Adipocyte (in vitro differentiated cells): Measurements from ENCODE around the gene PKNOX2.
A peak's percentile ranks its signal among the peaks of the same experiment; 100 is the strongest.

Experiments used
- DNase-seq: peaks from one replicate; pipeline ENCODE4 v3.0.0-alpha.2; 2015; ENCODE audit warnings: low read depth
- H3K27me3 ChIP-seq: replicated peaks from 2 replicates; pipeline ENCODE4 v1.7.0; 2013; ENCODE audit warnings: mild to moderate bottlenecking, low read length, moderate library complexity; ENCODE audit not compliant: control insufficient read depth, insufficient read depth
- H3K36me3 ChIP-seq: 2 replicates; pipeline ENCODE4 v1.7.0; 2013; ENCODE audit warnings: low read length, mild to moderate bottlenecking, moderate library complexity; ENCODE audit not compliant: control insufficient read depth, insufficient read depth, severe bottlenecking
- H3K4me1 ChIP-seq: 2 replicates; pipeline ENCODE4 v1.7.0; 2013; ENCODE audit warnings: mild to moderate bottlenecking, low read length, moderate library complexity; ENCODE audit not compliant: control insufficient read depth, insufficient read depth
- H3K4me3 ChIP-seq: 2 replicates; pipeline ENCODE4 v1.7.0; 2013; ENCODE audit warnings: mild to moderate bottlenecking, low read length, moderate library complexity
- H3K9ac ChIP-seq: 2 replicates; pipeline ENCODE4 v1.7.0; 2013; ENCODE audit warnings: mild to moderate bottlenecking, low read length, moderate library complexity
- H3K9me3 ChIP-seq: 2 replicates; pipeline ENCODE4 v1.7.0; 2013; ENCODE audit warnings: mild to moderate bottlenecking, low read length, moderate library complexity; ENCODE audit not compliant: control insufficient read depth

Gene PKNOX2

DNA sequence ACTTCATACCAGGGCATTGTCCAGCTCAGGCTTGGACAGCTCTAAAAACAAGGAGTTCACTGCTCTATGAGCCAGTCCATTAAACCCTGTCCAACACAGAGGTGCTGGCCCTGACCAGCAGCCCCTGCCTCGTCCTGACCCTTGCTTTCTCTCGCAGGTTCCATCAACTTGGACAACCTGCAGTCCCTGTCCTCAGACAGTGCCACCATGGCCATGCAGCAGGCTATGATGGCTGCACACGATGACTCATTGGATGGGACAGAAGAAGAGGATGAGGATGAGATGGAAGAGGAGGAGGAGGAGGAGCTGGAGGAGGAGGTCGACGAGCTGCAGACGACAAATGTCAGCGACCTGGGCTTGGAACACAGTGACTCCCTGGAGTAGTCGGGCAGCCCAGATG is 266.5 kb downstream of the PKNOX2 start:
- no peaks in the 10 kb centered on the region for H3K36me3 ChIP-seq
- no peaks in the 10 kb centered on the region for H3K9me3 ChIP-seq
- H3K4me1 ChIP-seq = peaks cover 4% of the 10 kb centered on the region
- H3K27me3 ChIP-seq = no peaks in the 10 kb centered on the region
- H3K4me3 ChIP-seq = no peak overlapping the region
- H3K9ac ChIP-seq = no peak overlapping the region
- no peak for DNase-seq

DNA sequence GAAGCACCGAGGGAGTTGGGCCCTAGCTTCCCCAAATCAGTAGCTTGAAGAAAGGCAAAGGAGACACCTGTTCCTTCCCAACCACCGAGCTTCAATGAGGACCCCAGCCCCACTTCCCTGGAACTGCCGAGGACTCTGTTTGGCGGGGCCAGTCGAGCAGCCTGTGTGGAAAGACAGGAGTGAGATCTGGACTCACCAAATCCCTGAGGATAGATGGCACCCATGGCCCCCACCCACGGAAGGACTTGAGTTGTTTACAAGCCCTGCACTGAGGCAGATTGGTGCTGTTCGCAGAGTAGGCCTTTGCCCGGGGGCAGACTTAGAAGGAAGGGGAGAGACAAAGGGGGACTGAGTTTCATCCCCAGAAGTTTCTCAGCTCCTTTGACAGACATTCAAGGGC is 266.9 kb downstream of the PKNOX2 start:
- Histone ChIP-seq H3K27me3 (no peaks in the 10 kb centered on the region), H3K9ac (no peak overlapping the region), H3K9me3 (no peaks in the 10 kb centered on the region), H3K4me3 (no peak overlapping the region), H3K4me1 (peaks cover 4% of the 10 kb centered on the region), H3K36me3 (no peaks in the 10 kb centered on the region)
- no peak for DNase-seq

DNA sequence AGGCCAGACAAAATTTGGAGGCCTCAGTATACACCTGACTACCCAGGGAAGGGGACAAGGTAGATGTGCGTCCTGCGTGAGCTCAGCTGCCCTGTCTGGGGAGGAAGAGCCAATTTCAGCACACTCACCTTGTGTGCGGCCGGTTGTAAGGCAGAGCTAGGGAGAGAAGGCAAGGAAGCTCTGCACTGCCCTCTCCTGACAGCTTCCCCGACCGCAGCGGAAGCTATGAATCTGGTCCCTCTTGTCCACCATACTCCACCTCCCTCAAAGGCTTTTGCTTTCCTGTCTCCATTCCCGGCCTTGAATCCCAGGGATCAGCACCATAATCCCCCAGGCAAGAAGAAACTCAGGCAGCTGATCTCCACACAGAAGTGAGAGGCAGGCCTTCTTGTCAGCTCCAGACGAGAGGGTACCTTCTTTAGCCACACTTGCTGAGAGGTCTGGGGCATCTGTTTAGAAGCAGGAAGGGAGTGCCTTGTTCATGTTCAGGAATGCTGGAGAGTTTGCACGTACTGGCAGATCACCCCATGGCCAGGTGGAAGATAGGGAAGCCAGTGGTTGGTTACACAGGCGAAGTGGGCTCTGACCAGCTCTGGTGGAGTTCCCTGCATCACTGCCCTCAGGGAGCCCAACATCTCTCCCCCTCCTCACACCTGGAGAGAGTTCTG is 269.0 kb downstream of the PKNOX2 start:
- peak; percentile 73 for DNase-seq
- Histone ChIP-seq H3K9me3 (no peaks in the 10 kb centered on the region), H3K36me3 (no peaks in the 10 kb centered on the region), H3K4me1 (peaks cover 4% of the 10 kb centered on the region), H3K4me3 (no peak overlapping the region), H3K9ac (no peak overlapping the region), H3K27me3 (no peaks in the 10 kb centered on the region)

DNA sequence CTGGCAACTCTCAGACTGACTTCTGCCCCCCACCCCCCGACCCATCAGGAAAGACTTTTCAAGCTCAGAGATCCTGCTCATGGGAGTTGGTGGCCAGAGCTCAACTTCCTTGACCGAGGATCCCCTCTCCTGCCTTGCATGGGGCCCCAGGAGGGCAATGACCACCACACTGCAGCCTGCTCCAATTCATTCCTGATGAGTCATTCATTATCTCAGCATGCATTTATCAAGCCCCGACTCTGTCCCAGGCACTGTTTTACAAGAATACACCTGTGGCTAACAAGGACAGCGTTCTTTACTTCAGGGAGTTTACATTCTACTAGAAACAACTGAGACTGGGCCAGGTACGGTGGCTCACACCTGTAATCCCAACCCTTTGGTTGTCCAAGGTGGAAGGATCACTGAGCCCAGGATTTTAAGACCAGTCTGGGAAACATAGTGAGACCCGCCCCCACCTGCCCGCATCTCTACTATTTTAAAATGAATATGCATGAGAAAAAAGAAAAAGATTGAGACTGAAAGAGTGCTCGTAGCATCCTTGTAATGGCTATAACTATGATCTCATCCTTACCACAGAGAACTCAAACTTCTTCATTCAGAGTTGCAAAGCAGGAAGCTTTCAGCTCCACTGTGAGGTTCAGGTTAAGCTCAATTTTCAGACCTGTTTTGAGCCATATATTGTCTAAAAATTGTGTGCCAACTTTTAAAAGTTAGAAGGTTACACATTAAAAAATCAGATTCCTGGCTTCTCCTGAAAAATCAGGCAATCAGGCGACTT is 271.1 kb downstream of the PKNOX2 start:
- peaks cover 4% of the 10 kb centered on the region for H3K4me1 ChIP-seq
- no peaks in the 10 kb centered on the region for H3K36me3 ChIP-seq
- no peak for DNase-seq
- no peaks in the 10 kb centered on the region for H3K9me3 ChIP-seq
- H3K9ac ChIP-seq = no peak overlapping the region
- H3K4me3 ChIP-seq = no peak overlapping the region
- H3K27me3 ChIP-seq = no peaks in the 10 kb centered on the region

DNA sequence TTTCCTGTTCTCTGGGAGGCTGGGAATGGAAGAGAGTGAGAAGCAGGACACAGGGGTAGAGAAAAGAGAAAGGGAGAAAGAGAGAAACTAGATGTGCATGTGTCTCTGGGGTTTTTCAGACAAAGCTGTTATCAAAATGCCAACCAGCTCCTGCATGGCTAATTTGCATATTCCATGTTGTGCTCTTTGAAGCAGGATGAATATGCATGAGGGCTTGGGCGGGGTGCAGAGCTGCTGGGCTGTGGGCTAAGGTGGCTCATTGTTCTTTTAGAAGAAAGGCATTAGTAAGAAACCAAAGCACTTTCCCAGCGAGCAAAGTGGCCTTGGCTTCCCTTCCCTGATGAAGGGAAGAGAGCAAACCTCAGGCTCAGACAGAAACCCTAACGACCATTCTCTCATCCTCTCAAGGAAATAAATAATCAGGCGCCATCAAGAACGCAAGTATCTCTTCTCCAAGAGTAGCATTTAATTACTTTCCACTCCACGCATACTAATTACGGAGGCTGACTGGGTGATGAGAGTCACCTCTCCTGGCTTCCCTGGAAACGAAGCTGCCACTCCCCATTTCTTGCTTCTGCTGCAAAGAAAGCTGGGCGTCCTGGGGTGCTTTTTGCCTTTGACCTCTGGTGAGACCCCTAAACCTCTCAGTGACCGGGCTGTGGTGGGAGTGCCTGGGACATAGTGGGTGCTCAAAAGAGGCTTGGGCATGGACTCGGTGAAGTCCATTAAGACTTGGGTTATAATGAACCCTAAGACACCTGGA is 277.3 kb downstream of the PKNOX2 start:
- no peak overlapping the region for H3K9ac ChIP-seq
- DNase-seq = no peak
- no peaks in the 10 kb centered on the region for H3K27me3 ChIP-seq
- H3K4me1 ChIP-seq = peaks cover 10% of the 10 kb centered on the region
- H3K9me3 ChIP-seq = no peaks in the 10 kb centered on the region
- H3K4me3 ChIP-seq = no peak overlapping the region
- peaks cover 14% of the 10 kb centered on the region for H3K36me3 ChIP-seq

DNA sequence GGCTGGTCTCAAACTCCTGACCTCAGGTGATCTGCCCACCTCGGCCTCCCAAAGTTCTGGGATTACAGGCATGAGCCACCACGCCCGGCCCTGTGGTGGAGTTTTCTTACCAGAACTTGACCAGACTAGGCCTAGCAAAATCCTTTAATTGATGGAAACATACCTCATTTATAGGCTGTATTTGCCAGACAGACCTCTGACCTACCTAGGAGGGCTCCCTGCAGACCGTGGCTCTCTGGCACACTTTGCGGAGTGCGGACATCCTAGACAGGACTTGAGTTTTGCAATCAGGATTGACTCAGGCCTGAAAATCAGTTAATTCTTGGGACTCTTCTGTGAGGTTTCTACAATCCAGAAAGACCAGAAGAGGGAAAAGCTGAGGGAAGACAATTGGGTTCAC is 278.4 kb downstream of the PKNOX2 start:
- peaks cover 14% of the 10 kb centered on the region for H3K36me3 ChIP-seq
- DNase-seq = no peak
- no peaks in the 10 kb centered on the region for H3K27me3 ChIP-seq

DNA sequence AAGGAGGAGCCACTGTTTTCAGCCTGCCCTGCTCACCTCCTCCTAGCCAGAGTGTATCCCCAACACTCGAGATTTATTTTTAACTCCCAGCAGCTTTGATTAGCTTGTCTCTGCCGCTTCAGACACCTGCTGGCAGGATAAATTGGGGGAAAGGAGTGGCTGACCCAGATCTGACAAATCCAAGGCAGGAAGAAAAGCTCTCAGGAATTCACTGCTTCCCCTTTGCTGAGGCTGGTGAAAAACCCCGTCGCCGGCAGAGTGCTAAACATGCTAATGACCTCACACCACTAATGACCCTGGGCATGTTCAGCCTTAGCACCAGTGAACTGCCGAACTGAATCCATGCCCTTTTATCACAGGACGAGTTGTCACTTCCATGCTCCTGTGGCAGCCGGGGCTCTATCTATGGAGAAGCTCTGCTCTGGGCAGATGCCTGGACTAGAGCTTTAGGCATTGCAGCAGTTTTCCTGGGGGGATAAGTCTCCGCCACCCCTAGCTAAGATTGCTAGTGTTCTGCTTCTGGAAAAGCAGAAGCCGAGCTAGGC is 279.3 kb downstream of the PKNOX2 start:
- Histone ChIP-seq H3K9me3 (no peaks in the 10 kb centered on the region), H3K9ac (no peak overlapping the region), H3K4me1 (peaks cover 17% of the 10 kb centered on the region), H3K4me3 (no peak overlapping the region), H3K27me3 (no peaks in the 10 kb centered on the region), H3K36me3 (peaks cover 14% of the 10 kb centered on the region)
- no peak for DNase-seq

More for the DNA sequence above, 278.4 kb downstream of the PKNOX2 start:
- no peak overlapping the region for H3K4me3 ChIP-seq
- no peaks in the 10 kb centered on the region for H3K9me3 ChIP-seq
- peak overlapping the region; percentile 31 for H3K9ac ChIP-seq
- H3K4me1 ChIP-seq = peaks cover 13% of the 10 kb centered on the region

DNA sequence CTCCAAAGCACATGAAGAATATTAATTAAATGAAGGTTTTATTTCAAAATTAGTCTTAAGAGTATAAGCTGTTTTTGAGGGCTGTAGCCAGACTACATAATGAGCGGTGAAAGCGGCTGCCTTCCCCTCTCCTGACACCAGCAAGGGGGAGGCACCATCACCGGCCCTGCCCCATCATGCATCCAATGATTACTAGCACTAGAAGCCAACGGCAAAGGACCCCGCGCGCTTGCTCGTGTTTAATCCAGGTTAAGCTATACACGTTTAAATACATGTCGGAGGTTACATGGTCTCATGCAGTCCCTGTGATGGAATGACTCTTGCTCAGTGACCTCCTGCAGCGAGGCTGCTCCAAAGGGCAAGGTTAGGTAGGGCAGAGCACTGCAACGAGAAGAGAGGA is 281.2 kb downstream of the PKNOX2 start:
- Histone ChIP-seq H3K27me3 (no peaks in the 10 kb centered on the region), H3K4me1 (peaks cover 17% of the 10 kb centered on the region), H3K9ac (no peak overlapping the region), H3K36me3 (peaks cover 14% of the 10 kb centered on the region), H3K9me3 (no peaks in the 10 kb centered on the region), H3K4me3 (no peak overlapping the region)
- no peak for DNase-seq

DNA sequence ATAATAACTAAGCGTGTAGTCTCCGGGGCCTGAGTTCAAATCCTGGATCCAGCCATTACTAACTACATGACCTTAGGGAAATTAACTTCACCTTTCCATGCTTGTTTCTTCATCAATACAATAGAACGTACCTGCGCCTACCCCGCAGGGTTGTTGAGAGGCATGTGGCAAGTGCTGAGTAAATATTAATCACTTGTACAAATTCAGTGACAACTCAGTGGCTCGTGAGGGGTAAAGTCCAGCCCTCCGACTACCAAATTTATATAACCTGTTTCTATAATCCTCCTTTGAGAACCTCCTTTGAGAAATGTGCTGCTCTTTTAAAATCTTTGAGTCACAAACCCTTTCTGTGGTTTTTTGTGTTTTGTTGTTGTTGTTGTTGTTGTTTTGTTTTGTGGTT is 281.7 kb downstream of the PKNOX2 start:
- Histone ChIP-seq H3K9me3 (no peaks in the 10 kb centered on the region), H3K36me3 (peaks cover 14% of the 10 kb centered on the region), H3K9ac (no peak overlapping the region), H3K4me3 (no peak overlapping the region), H3K27me3 (no peaks in the 10 kb centered on the region), H3K4me1 (peaks cover 18% of the 10 kb centered on the region)
- DNase-seq = no peak

DNA sequence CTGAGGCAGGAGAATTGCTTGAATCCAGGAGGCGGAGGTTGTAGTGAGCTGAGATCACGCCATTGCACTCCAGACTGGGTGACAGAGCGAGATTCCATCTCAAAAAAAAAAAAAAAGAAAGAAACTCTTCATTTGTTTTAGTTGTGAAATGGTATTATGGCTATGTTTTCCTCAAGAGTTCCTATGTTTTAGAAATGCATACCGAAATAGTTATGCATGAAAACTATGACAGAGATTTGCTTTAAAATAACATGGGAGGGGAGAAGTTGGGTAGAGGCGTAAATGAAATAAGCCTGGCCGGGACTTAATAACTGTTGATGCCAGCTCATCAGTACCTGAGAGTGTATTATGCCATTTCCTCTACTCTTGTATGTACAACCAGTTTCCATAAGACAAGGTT is 283.2 kb downstream of the PKNOX2 start:
- peaks cover 22% of the 10 kb centered on the region for H3K4me1 ChIP-seq
- H3K4me3 ChIP-seq = no peak overlapping the region
- no peak for DNase-seq
- H3K36me3 ChIP-seq = peaks cover 14% of the 10 kb centered on the region
- no peaks in the 10 kb centered on the region for H3K27me3 ChIP-seq
- H3K9ac ChIP-seq = no peak overlapping the region
- no peaks in the 10 kb centered on the region for H3K9me3 ChIP-seq

DNA sequence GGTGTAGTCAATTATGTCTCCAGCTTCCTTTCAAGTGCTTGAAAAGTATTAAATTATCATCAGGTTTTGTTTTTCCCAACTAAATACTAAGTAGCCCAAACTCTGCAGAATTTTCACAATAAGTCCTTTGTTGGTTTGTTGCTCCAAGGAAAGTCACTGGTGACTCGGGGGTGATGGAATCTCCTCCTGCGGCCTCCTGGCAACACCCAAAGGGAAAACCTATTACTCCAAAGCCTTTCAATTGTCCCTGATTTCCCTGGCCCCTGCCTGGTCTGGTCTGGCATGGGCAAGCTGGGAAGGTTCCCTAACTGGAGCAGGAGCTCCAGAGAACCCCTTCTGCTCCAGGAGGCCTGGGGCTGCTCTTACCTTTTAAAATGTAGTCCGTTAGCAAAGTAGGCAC is 283.6 kb downstream of the PKNOX2 start:
- peaks cover 21% of the 10 kb centered on the region for H3K4me1 ChIP-seq
- no peaks in the 10 kb centered on the region for H3K27me3 ChIP-seq
- peak; percentile 7 for DNase-seq
- H3K9me3 ChIP-seq = no peaks in the 10 kb centered on the region
- H3K9ac ChIP-seq = no peak overlapping the region
- H3K36me3 ChIP-seq = peaks cover 14% of the 10 kb centered on the region
- no peak overlapping the region for H3K4me3 ChIP-seq
